ENCODE data around the gene GPBP1L1.
"Not testable (repeated sequence)": the region's sequence is repeated elsewhere in the genome, so short reads cannot be mapped to it uniquely, and the experiment has no call there.

The GPBP1L1 gene

GRCh38 chr1:45629035-45629434 is 57.3 kb downstream of the GPBP1L1 start:
- no peak for DNase-seq

DNA sequence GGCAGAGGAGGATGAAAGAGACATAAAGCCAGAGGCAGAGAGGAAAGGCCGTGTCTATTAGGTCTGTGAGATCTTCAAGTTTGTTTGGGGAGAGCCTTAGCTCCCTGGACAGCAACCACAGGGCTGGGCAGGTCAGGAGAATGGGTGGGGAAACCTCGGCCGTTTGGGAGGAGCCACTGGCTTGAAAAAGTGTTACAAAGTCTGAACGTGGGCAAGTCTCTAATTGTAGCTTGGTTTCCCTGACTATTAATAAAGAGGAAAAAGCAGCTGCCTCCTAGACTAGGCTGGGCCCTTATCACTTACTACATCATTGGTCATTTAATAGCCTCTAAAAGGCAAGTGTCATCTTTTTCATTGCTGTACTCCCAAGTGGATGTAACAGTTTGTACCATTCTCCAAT is 62.4 kb downstream of the GPBP1L1 start, which contains the start of gene CCDC17:
Gene CCDC17, minus strand, starts transcription at position 83 of the 400 bp plus-strand sequence. CDS start 145 bp downstream, outside the sequence.
- no peak for DNase-seq

- DNase-seq = no peak
Observed at GRCh38 chr1:45622524-45623394, 63.6 kb downstream of the GPBP1L1 start.

DNA sequence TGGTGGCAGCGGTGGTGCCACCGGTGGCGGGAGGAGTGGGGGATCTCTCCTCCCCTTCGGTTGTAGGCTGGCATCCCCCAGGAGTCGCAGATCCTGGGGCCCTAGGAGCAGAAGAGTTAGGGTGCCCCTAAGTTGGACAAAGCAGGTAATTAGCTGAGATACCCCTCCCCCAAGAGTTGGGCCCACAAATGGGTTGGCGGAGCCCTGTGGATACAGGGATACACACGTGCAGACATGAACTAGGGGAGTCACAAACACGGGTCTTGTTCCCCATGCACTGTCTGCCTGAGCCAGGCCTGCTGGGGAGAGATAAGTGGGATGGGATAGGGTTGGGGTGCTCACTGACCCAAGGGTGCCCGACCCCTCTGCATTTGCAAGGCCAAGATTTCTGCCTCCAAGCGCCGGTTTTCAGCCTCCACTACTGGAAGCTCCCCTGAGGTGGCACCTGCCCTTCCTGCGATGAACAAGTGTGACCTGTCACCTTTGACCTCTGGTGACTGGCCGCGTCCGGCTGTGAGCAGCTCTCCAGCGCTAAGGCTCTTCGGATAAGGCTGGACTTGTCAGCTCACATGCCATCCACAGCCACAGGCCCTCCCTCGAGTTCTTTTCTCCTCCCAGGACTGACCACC is 64.3 kb downstream of the GPBP1L1 start:
- no peak for DNase-seq

- DNase-seq = peak; percentile 57
Observed at GRCh38 chr1:45621501-45621836, 64.9 kb downstream of the GPBP1L1 start.

- DNase-seq = no peak
Observed at GRCh38 chr1:45620588-45621500, 65.5 kb downstream of the GPBP1L1 start.

- DNase-seq = peak; percentile 9
Observed at GRCh38 chr1:45619149-45619921, 67.0 kb downstream of the GPBP1L1 start.

- DNase-seq = no peak
Observed at GRCh38 chr1:45617618-45618017, 68.7 kb downstream of the GPBP1L1 start.

DNA sequence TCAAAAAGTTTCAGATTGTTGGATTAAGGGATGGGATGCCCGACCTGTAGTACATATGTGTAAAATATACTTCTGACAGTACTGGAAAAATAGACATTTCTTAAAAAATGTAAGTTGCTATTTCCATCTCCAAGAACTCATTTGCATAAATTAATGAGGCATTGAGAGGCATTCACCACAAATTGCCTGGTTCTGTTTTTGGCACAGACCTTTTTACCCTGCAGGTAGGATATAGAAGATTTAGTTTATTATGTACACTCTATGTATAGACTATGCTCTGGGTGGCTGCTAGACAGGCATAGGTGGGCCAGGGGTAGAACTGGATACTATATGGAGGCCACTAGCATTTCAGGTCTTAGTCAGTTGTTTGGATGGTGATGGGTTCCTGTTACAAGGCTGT is 70.4 kb downstream of the GPBP1L1 start:
- DNase-seq = no peak

DNA sequence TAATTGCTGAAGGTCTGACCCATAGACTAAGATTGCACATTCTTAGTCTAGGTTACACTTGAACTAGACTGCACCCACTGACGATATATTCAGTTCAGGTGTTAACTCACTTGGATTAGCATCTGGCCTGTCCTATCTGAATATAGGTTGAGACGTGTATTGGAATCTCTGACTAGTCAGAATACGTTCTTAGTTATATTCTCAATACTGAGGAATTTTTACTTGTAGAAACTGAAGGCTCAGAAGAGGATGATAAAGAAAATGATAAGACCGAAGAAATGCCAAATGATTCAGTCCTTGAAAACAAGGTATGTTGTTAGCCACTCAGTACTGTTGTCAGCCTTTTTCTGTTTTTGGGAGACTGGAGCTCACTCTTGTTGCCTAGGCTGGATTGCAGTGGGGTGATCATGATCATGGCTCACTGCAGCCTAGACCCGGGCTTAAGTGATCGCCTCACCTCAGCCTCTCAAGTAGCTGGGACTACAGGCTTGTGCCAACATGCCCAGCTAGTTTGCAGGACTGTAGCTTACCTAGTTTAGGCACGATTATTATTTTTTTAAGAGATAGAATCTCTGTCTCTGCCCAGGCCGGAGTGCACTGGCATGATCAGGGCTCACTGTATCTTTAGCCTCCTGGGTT is 73.3 kb downstream of the GPBP1L1 start:
- DNase-seq = no peak

- no peak for DNase-seq
Observed at GRCh38 chr1:45610589-45611226, 75.6 kb downstream of the GPBP1L1 start.

- peak; percentile 59 for DNase-seq
Observed at GRCh38 chr1:45608175-45609156, 77.9 kb downstream of the GPBP1L1 start.

- DNase-seq = no peak
Observed at GRCh38 chr1:45607404-45608074, 78.8 kb downstream of the GPBP1L1 start.

DNA sequence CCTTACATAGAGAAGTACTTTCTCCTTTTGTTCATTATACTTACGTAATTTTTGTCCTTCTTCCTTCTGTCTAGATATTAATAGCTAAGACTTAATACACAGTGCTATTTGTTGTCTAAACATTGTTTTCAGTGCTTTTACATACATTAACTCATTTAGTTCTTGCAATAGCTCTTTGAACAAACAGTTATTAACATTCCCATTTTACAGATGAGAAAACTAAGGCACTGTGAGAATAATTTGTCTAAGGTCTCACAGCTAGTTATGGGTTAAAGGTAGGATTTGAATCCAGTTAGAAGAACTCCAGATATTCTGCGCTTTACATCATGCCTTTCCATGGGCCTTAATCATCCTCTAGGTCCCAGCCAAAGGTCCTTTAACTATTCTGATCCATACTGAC is 82.1 kb downstream of the GPBP1L1 start:
- DNase-seq = no peak

DNA sequence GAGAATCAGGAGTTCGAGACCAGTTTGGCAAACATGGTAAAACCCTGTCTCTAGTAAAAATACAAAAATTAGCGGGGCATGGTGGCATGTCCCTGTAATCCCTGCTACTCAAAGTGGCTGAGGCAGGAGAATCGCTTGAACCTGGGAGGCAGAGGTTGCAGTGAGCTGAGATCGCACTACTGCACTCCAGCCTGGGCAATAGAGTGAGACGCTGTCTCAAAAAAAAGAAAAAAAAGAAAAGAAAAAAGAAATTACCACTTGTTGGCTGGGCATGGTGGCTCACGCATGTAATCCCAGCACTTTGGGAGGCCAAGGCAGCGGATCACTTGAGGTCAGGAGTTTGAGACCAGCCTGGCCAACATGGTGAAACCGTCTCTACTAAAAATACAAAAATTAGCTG is 89.6 kb downstream of the GPBP1L1 start:
- not testable (repeated sequence) for DNase-seq

- no peak for DNase-seq
Observed at GRCh38 chr1:45594412-45594811, 91.9 kb downstream of the GPBP1L1 start.

- no peak for DNase-seq
Observed at GRCh38 chr1:45589861-45590260, 96.5 kb downstream of the GPBP1L1 start.

- DNase-seq = no peak
Observed at GRCh38 chr1:45586769-45587168, 99.6 kb downstream of the GPBP1L1 start.

DNA sequence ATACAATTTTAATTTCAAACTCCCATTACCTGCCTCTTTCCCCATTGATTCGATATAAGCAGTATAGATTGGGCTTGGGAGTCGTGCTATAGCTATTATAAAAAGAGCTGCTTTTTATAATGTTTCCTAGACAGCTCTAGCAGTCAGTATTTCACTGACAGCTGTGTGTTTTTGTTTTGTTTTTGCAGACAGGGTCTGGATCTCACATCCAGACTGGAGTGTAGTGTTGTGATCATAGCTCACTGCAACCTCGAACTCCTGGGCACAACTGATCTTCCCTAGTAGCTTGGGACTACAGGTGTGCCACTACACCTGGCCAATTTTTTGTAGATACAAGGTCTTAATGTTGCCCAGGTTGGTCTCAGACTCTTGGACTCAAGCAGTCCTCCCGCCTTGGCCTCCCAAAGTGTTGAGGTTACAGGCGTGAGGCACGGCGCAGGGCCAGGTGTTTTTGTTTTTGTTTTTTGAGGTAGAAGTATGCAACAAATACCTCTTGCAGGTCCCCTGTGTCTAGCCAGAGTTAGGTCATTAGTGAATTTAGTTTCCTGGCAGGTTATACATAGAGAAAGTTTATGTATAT is 100.7 kb downstream of the GPBP1L1 start:
- DNase-seq = no peak

Measured in MV-4-11 (cell line).